Mesenchymal stem cell (in vitro differentiated cells and primary cell): Measurements from ENCODE around the gene CDH4.

ENCODE experiments used
- DNase-seq: peaks from one replicate; pipeline ENCODE4 v3.0.0-alpha.2; 2013
- H2AFZ ChIP-seq: one replicate; pipeline ENCODE4 v1.6.1; 2013; ENCODE audit warnings: low read depth, mild to moderate bottlenecking, control low read depth, inconsistent platforms, low read length, moderate library complexity
- H2AK5ac ChIP-seq: 2 replicates; pipeline ENCODE4 v1.6.1; 2013; ENCODE audit warnings: low read length, moderate library complexity, mild to moderate bottlenecking, inconsistent platforms; ENCODE audit not compliant: severe bottlenecking
- H2BK120ac ChIP-seq: one replicate; pipeline ENCODE4 v1.6.1; 2013; ENCODE audit warnings: low read depth, mild to moderate bottlenecking, inconsistent platforms, low read length, moderate library complexity
- H2BK12ac ChIP-seq, 2 experiments: one replicate each; pipeline ENCODE4 v1.6.1; 2013; ENCODE audit warnings: inconsistent platforms in 2 of 2, low read length in 2 of 2, mild to moderate bottlenecking in 2 of 2, moderate library complexity in 2 of 2, control low read depth in 1 of 2
- H2BK15ac ChIP-seq: one replicate; pipeline ENCODE4 v1.6.1; 2013; ENCODE audit warnings: mild to moderate bottlenecking, low read depth, inconsistent platforms; ENCODE audit not compliant: poor library complexity, severe bottlenecking
- H2BK5ac ChIP-seq: 2 replicates; pipeline ENCODE4 v1.6.1; 2013; ENCODE audit warnings: low read depth, mild to moderate bottlenecking, low read length, control low read depth, inconsistent platforms; ENCODE audit not compliant: poor library complexity, severe bottlenecking
- H3K14ac ChIP-seq, 2 experiments: one replicate each; pipeline ENCODE4 v1.6.1; 2013; ENCODE audit warnings: inconsistent platforms in 2 of 2, low read length in 2 of 2, control low read depth in 1 of 2, mild to moderate bottlenecking in 1 of 2, moderate library complexity in 1 of 2
- H3K18ac ChIP-seq, 2 experiments: one replicate each; pipeline ENCODE4 v1.6.1; 2013; ENCODE audit warnings: inconsistent platforms in 2 of 2, low read length in 2 of 2, control low read depth in 1 of 2, low read depth in 1 of 2, mild to moderate bottlenecking in 1 of 2
- H3K23ac ChIP-seq, 2 experiments: one replicate each; pipeline ENCODE4 v1.6.1; 2013; ENCODE audit warnings: inconsistent platforms in 2 of 2, low read length in 2 of 2, mild to moderate bottlenecking in 2 of 2, moderate library complexity in 2 of 2, control low read depth in 1 of 2
- H3K27ac ChIP-seq: 2 replicates; pipeline ENCODE4 v1.5.1; 2013; ENCODE audit warnings: mild to moderate bottlenecking, moderate library complexity, low read length, control low read depth, inconsistent platforms; ENCODE audit not compliant: poor library complexity, severe bottlenecking
- H3K27me3 ChIP-seq, 2 experiments: 2 replicates each; pipeline versions ENCODE4 v1.6.1 to v1.7.0; 2013; ENCODE audit warnings: low read length in 2 of 2, mild to moderate bottlenecking in 2 of 2, moderate library complexity in 2 of 2, control low read depth in 1 of 2, inconsistent platforms in 1 of 2; ENCODE audit not compliant: control insufficient read depth in 1 of 2, insufficient read depth in 1 of 2
- H3K36me3 ChIP-seq, 2 experiments: 2 replicates each; pipeline versions ENCODE4 v1.6.1 to v1.7.0; 2013; ENCODE audit warnings: low read length in 2 of 2, control low read depth in 1 of 2, inconsistent platforms in 1 of 2, low read depth in 1 of 2, mild to moderate bottlenecking in 1 of 2; ENCODE audit not compliant: insufficient read depth in 2 of 2, control insufficient read depth in 1 of 2
- H3K4ac ChIP-seq, 2 experiments: one replicate each; pipeline ENCODE4 v1.6.1; 2013; ENCODE audit warnings: inconsistent platforms in 2 of 2, low read length in 2 of 2, mild to moderate bottlenecking in 2 of 2, moderate library complexity in 2 of 2, control low read depth in 1 of 2, low read depth in 1 of 2
- H3K4me1 ChIP-seq: 2 replicates; pipeline ENCODE4 v1.6.1; 2013; ENCODE audit warnings: low read depth, low read length, control low read depth; ENCODE audit not compliant: control insufficient read depth, insufficient read depth
- H3K4me2 ChIP-seq: 2 replicates; pipeline ENCODE4 v1.6.1; 2013; ENCODE audit warnings: low read length, mild to moderate bottlenecking, inconsistent platforms; ENCODE audit not compliant: poor library complexity, severe bottlenecking
- H3K4me3 ChIP-seq, 2 experiments: 2 replicates each; pipeline versions ENCODE4 v1.5.1 to v1.7.0; 2013; ENCODE audit warnings: low read length in 2 of 2, mild to moderate bottlenecking in 2 of 2, control low read depth in 1 of 2, low read depth in 1 of 2; ENCODE audit not compliant: insufficient read depth in 1 of 2
- H3K79me1 ChIP-seq: replicated peaks from 2 replicates; pipeline ENCODE4 v1.6.1; 2013; ENCODE audit warnings: mild to moderate bottlenecking, control low read depth, low read length, inconsistent platforms; ENCODE audit not compliant: poor library complexity, severe bottlenecking
- H3K9ac ChIP-seq: 2 replicates; pipeline ENCODE4 v1.7.0; 2013; ENCODE audit warnings: mild to moderate bottlenecking, low read length, moderate library complexity
- H3K9me3 ChIP-seq: 2 replicates; pipeline ENCODE4 v1.7.0; 2013; ENCODE audit warnings: mild to moderate bottlenecking, low read length; ENCODE audit not compliant: control insufficient read depth
- H4K8ac ChIP-seq: one replicate; pipeline ENCODE4 v1.6.1; 2013; ENCODE audit warnings: inconsistent platforms, mild to moderate bottlenecking, low read length, moderate library complexity
- H4K91ac ChIP-seq: one replicate; pipeline ENCODE4 v1.6.1; 2013; ENCODE audit warnings: mild to moderate bottlenecking, low read length, inconsistent platforms
- WGBS: methylation state at CpG from one replicate; pipeline ENCODE4 v1.1.7; 2013; ENCODE audit warnings: mixed read lengths; 5-methylcytosine and 5-hydroxymethylcytosine counted together

The CDH4 gene

GRCh38 chr20:61560361-61560853 lies 308.3 kb downstream of the CDH4 start:
- Histone ChIP-seq H3K4me3 (no peak overlapping the region), H3K18ac (no peak overlapping the region), H3K4ac (no peak overlapping the region), H3K23ac (no peak overlapping the region), H3K27me3 (peaks cover 0 to 3% of the 10 kb centered on the region in 2 experiments), H2BK120ac (no peak overlapping the region), H2BK12ac (no peak overlapping the region), H3K27ac (no peak overlapping the region), H3K4me1 (peaks cover 27% of the 10 kb centered on the region), H2AFZ (no peak overlapping the region), H3K9me3 (no peaks in the 10 kb centered on the region), H4K8ac (no peak overlapping the region), H3K4me2 (no peak overlapping the region), H2BK5ac (no peak overlapping the region), H2BK15ac (no peak overlapping the region), H3K36me3 (no peaks in the 10 kb centered on the region), H3K14ac (peak overlapping the region in 1 of 2 experiments; percentile 57), H3K9ac (no peak overlapping the region), H2AK5ac (no peak overlapping the region), H3K79me1 (peaks cover 2% of the 10 kb centered on the region), H4K91ac (no peak overlapping the region)
- no peak for DNase-seq
- WGBS, result 82% methylated on average over 14 of the region's 15 CpGs

- WGBS, result 94% methylated on average over 10 of the region's 10 CpGs
- DNase-seq, result no peak
Measured at GRCh38 chr20:61561111-61561830, 309.2 kb downstream of the CDH4 start.

GRCh38 chr20:61562491-61562890 lies 310.4 kb downstream of the CDH4 start:
- H3K79me1 ChIP-seq, result no peaks in the 10 kb centered on the region
- no peak overlapping the region for H2BK12ac ChIP-seq
- no peak overlapping the region for H2BK120ac ChIP-seq
- H3K9me3 ChIP-seq, result no peaks in the 10 kb centered on the region
- no peak overlapping the region for H3K4me3 ChIP-seq
- no peak overlapping the region for H4K91ac ChIP-seq
- no peak overlapping the region for H3K23ac ChIP-seq
- H3K14ac ChIP-seq, result no peak overlapping the region
- H3K4ac ChIP-seq, result no peak overlapping the region
- H3K27ac ChIP-seq, result no peak overlapping the region
- H2BK5ac ChIP-seq, result no peak overlapping the region
- peaks cover 18% of the 10 kb centered on the region for H3K4me1 ChIP-seq
- no peak overlapping the region for H2AK5ac ChIP-seq
- 96% methylated on average over 8 of the region's 8 CpGs for WGBS
- no peaks in the 10 kb centered on the region for H3K36me3 ChIP-seq
- H2AFZ ChIP-seq, result no peak overlapping the region
- H3K9ac ChIP-seq, result no peak overlapping the region
- H2BK15ac ChIP-seq, result no peak overlapping the region
- H3K18ac ChIP-seq, result no peak overlapping the region
- no peak overlapping the region for H4K8ac ChIP-seq
- DNase-seq, result no peak
- H3K4me2 ChIP-seq, result no peak overlapping the region
- H3K27me3 ChIP-seq, result peaks cover 0 to 3% of the 10 kb centered on the region in 2 experiments

More at GRCh38 chr20:61561111-61561830, 309.2 kb downstream of the CDH4 start:
- Histone ChIP-seq H4K8ac (no peak overlapping the region), H3K4me3 (no peak overlapping the region), H3K36me3 (no peaks in the 10 kb centered on the region), H3K4me1 (peaks cover 25% of the 10 kb centered on the region), H3K18ac (no peak overlapping the region), H3K9me3 (no peaks in the 10 kb centered on the region), H2BK5ac (no peak overlapping the region), H3K4me2 (no peak overlapping the region), H3K9ac (no peak overlapping the region), H3K27ac (no peak overlapping the region), H2BK120ac (no peak overlapping the region), H3K4ac (no peak overlapping the region), H3K23ac (no peak overlapping the region), H2BK15ac (no peak overlapping the region), H2AFZ (no peak overlapping the region), H4K91ac (no peak overlapping the region), H3K27me3 (peaks cover 0 to 3% of the 10 kb centered on the region in 2 experiments), H3K14ac (no peak overlapping the region), H2BK12ac (no peak overlapping the region), H3K79me1 (peaks cover 2% of the 10 kb centered on the region), H2AK5ac (no peak overlapping the region)

- Histone ChIP-seq H3K9ac (no peak overlapping the region), H3K9me3 (no peaks in the 10 kb centered on the region), H4K8ac (no peak overlapping the region), H3K4ac (no peak overlapping the region), H2BK5ac (no peak overlapping the region), H3K14ac (no peak overlapping the region), H2AK5ac (no peak overlapping the region), H3K23ac (no peak overlapping the region), H3K4me2 (no peak overlapping the region), H2BK120ac (no peak overlapping the region), H3K79me1 (no peaks in the 10 kb centered on the region), H3K18ac (no peak overlapping the region), H3K4me1 (peaks cover 18% of the 10 kb centered on the region), H2AFZ (no peak overlapping the region), H2BK15ac (no peak overlapping the region), H3K4me3 (no peak overlapping the region), H4K91ac (no peak overlapping the region), H3K27ac (no peak overlapping the region), H2BK12ac (no peak overlapping the region), H3K27me3 (peaks cover 0 to 3% of the 10 kb centered on the region in 2 experiments), H3K36me3 (no peaks in the 10 kb centered on the region)
- DNase-seq, result no peak
- WGBS, result 90% methylated on average over 16 of the region's 16 CpGs
Measured at GRCh38 chr20:61562897-61563504, 310.9 kb downstream of the CDH4 start.
